GM12801 (cell line): Measurements from ENCODE around the gene FRMD4A.

Source experiments
- CTCF ChIP-seq: IDR thresholded peaks from one replicate; pipeline ENCODE4 v1.5.1; 2011; ENCODE audit warnings: control low read depth; ENCODE audit not compliant: insufficient read length; ENCODE audit errors: extremely low read depth

Gene FRMD4A

GRCh38 chr10:13684252-13684791 lies 646.4 kb downstream of the FRMD4A start:
- TF ChIP-seq CTCF, result no peak

GRCh38 chr10:13683017-13683416 lies 647.7 kb downstream of the FRMD4A start:
- TF ChIP-seq CTCF, result no peak

- no peak for TF ChIP-seq CTCF
Observed at GRCh38 chr10:13681960-13682359, 648.8 kb downstream of the FRMD4A start.

- TF ChIP-seq CTCF, result no peak
Observed at GRCh38 chr10:13681528-13681927, 649.2 kb downstream of the FRMD4A start.

- TF ChIP-seq CTCF, result no peak
Observed at GRCh38 chr10:13681095-13681494, 649.6 kb downstream of the FRMD4A start.

GRCh38 chr10:13678101-13678843 lies 652.5 kb downstream of the FRMD4A start:
- TF ChIP-seq CTCF, result no peak

GRCh38 chr10:13674645-13675588 lies 655.8 kb downstream of the FRMD4A start:
- no peak for TF ChIP-seq CTCF
